Measurements from ENCODE around the gene HINFP.
A peak's percentile ranks its signal among the peaks of the same experiment; 100 is the strongest.
"Not testable (repeated sequence)": the region's sequence is repeated elsewhere in the genome, so short reads cannot be mapped to it uniquely, and the experiment has no call there.

The HINFP gene

DNA sequence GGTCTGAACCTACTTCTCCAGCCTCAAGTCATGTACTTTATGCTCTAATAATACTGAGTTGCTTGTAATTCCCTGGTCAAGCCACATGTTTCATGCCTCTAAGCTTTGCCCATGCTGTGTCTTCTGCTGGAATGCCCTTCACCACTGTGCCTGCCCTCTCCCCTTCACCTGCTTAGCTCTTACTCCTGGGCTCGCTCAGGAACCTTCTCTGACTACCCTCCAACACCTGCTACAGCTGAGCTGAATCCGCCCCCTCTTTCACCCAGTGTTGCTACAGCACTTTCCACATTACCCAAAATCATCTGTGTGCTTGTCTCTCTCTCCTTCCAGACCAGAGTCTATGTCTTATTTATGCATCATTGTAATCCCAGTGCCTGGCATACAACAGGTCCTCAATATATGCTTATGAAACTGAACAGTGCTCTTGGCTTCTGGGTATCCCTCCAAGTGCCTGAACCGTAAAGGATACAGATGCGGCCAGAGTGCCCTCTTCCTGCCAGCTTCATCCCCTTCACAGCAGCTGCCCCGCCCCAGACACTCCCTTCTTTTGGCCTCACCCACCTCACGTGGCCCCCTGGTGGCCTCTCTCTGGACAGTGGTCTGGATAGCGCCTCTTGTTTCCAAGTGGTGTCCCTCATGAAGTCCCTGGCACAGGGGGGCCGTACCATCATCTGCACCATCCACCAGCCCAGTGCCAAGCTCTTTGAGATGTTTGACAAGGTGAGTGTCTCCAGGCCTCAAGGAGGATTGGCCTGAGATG is 34.5 kb downstream of the HINFP start:
- DNase-seq (ENCODE audit: low read depth): peak; percentile 73

GRCh38 chr11:119156496-119156895 is 35.1 kb downstream of the HINFP start:
- no peak for DNase-seq (ENCODE audit: low read depth)

- DNase-seq (ENCODE audit: low read depth): no peak
Observed at GRCh38 chr11:119157063-119157462, 35.7 kb downstream of the HINFP start.

DNA sequence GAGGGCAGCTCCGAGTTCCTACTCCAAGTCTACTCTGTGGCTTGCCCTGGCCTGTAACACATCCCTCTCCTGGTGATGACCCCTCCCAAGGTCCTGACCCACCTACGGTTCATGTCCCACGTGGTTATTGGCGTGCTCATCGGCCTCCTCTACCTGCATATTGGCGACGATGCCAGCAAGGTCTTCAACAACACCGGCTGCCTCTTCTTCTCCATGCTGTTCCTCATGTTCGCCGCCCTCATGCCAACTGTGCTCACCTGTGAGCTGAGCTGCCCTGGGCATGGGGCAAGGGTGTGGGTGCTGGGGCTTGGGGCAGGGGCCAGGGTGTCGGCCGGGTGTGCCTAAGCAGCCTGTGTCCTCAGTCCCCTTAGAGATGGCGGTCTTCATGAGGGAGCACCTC is 37.1 kb downstream of the HINFP start:
- DNase-seq (ENCODE audit: low read depth): no peak

- DNase-seq (ENCODE audit: low read depth): no peak
Observed at GRCh38 chr11:119160151-119160550, 38.8 kb downstream of the HINFP start.

DNA sequence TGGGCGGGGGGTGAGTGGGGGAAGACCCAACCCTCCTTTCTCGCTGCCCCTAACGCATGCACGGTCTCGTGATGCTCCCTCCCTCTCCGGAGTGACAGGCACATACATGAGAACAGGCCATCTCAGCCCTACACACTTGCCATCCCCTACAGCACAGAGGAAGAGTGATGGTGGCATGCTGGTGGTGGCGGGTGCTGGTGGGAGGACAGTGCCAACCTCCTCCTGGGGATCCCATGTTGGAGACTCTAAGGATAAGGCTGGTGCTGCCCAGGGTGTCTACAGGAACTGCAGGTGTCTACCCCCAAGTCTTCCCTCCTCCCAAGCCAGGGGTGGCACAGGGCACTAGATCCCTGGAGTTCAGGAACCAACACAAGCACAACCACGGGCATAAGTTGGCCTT is 40.5 kb downstream of the HINFP start:
- no peak for DNase-seq (ENCODE audit: low read depth)

- peak; percentile 83 for DNase-seq (ENCODE audit: low read depth)
Observed at GRCh38 chr11:119166368-119167076, 45.1 kb downstream of the HINFP start.

DNA sequence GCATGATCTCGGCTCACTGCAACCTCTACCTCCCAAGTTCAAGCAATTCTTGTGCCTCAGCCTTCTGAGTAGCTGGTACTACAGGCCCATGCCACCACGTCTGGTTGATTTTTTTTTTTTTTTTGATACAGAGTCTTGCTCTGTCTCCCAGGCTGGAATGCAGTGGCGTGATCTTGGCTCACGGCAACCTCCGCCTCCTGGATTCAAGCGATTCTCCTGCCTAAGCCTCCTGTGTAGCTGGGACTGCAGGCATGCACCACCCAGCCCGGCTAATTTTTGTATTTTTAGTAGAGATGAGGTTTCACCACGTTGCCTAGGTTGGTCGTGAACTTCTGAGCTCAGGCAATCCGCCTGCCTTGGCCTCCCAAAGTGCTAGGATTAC is 45.7 kb downstream of the HINFP start:
- DNase-seq (ENCODE audit: low read depth): not testable (repeated sequence)

DNA sequence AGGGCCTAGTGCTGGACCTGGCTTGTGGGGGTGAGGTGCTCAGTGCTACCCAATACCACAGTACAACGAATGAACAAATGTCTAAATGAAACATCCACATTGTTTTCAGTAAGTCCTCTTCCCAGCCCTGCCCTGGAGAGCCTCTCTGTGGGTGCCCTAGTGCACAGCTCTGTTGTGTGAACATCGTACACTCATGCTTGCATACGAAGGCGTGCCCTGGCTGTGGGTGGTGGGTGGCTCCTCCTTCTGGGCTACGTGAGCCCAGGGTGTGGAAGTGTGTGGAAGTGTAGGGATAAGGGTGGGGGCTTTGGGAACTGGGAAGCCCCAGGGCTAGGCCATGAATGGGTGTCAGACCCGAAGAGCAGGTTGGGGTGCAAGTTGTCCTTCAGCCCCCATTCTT is 46.6 kb downstream of the HINFP start:
- DNase-seq (ENCODE audit: low read depth): no peak

DNA sequence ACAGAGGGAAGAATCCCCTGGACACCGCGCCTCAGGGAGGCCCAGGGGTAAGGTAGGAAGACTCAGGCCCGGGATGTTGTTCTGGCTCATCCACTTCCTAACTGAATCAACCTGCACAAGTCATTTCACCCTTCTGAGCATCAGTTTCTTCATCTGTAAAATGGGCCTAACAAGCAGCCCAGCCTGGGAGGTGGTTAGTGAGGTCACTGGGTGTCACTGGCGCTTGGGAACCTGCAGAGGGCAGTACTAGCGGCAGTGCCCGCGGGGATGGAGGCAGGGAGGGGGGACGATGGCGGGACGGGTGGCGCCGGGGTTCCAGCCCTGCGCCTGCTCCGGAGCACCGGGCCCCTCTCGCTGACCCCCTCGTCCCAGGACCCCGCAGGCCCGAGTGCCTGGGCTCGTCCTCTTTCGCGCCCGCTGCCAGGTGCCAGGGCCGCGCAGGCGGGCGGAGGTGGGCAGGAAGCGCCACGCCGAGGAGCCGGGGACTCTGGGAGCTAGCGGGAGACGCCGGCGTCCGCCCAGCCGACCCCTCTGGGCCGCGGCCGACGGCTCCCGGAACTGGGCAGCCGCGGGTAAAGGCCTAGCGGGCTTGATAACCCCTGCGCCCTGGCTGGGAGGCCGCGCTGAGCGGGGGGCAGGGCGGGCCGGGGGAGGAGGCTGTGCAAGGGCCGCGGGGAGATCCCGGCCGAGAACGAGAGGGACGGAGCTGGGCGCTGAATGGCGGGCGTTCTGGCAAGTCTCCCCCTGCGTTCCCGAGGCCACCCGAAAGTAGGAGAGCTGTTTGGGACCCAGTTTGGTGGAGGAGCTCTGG is 47.3 kb downstream of the HINFP start, which contains the start of gene NLRX1:
Gene NLRX1, plus strand, starts transcription at position 255 of the 811 bp plus-strand sequence. CDS start 2,679 bp downstream, outside the sequence.
- peak; percentile 88 for DNase-seq (ENCODE audit: low read depth)

- DNase-seq (ENCODE audit: low read depth): peak; percentile 42
Observed at GRCh38 chr11:119169282-119169719, 47.9 kb downstream of the HINFP start.

DNA sequence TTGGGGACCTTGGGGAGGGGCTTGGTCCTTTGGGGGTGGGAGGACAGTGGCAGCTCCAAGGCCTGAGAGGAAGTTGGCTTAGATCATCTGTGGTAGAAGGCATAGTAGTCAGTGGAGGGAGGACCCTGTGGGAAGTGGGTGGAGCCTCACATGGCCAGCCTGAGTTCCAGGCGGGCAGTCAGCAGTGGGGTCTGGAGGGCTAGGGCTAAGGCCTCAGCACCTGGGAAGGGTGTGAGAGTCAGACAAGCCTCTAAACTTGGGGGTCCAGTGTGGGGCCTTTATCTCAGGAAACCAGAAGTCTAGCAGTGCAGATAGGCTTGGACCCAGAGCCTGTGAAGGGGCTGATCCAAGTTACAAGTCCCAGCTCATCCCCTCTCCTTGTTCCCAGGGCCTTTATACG is 51.1 kb downstream of the HINFP start:
- DNase-seq (ENCODE audit: low read depth): no peak

- DNase-seq (ENCODE audit: low read depth): no peak
Observed at GRCh38 chr11:119173453-119173852, 52.1 kb downstream of the HINFP start.

DNA sequence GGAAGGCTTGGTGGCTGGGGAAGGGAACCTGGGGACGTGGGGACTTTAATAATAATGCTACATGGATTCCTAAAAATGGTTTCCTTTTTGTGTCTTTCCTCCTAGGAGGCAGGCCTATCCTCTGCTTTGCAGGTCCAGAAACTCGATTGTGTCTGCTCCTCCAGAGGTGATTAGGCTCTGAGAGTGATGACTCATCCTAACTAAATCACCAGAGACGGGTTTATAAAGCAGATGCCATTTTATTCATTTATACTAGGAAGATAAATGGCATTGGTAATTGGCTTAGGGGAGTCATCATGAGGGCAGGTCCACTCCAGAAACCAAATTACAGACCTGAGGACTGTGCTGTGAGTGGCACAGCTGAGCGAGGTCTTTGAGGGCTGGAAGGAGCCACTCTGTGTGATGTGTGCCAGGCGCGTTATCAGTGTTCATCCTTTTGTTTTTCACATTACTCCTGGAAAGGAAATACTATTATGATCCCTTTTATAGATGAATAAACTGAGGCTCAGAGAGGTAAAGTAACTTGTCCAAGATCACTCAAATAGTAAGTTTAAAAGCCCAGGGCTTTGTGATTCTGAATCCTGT is 54.2 kb downstream of the HINFP start:
- DNase-seq (ENCODE audit: low read depth): peak; percentile 62

- DNase-seq (ENCODE audit: low read depth): no peak
Observed at GRCh38 chr11:119178166-119178680, 56.8 kb downstream of the HINFP start.

GRCh38 chr11:119179342-119179741 is 58.0 kb downstream of the HINFP start:
- DNase-seq (ENCODE audit: low read depth): no peak

DNA sequence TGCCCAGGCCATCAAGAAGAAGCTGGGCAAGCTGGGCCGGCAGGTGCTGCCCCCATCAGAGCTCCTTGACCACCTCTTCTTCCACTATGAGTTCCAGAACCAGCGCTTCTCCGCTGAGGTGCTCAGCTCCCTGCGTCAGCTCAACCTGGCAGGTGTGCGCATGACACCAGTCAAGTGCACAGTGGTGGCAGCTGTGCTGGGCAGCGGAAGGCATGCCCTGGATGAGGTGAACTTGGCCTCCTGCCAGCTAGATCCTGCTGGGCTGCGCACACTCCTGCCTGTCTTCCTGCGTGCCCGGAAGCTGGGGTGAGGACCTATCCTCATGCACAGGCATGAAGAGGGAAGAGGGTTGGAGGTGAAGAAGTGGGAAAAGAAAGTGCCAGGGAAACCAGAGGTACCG is 58.6 kb downstream of the HINFP start:
- DNase-seq (ENCODE audit: low read depth): no peak

DNA sequence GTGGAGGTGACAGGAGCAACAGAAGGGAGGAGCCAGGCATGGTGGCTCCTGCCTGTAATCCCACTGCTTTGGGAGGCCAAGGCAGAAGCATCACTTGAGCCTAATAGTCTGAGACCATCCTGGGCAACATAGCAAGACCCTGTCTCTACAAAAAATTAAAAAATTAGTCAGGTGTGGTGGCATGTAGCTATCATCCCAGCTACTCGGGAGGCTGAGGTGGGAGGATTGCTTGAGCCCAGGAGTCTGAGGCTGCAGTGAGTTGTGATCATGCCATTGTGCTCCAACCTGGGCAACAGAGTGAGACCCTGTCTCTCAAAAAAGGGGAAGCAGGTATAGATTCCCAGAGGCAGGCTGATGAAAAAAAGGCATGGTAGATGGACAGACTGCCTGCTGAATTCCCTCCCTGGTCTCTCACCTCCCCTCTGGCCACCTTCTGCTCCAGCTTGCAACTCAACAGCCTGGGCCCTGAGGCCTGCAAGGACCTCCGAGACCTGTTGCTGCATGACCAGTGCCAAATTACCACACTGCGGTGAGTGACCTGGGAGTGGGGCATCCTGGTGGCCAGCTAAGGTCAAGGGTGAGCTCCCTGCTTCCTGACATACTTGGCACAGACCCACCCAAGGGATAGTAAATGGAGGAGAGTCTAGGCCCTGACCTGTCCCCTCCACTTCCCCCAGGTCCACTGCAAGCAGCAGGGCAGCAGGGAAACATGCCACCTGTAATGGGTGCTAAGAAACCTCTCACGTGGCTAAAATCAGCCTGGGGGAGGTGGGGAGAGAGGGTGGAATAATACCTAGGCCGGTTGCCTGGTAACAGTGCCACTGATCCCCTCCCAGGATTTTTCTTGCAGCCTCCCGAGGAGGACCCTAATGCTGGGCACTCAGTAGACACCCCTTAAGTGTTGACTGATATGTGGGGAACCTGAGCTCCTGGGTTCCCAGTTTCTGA is 59.6 kb downstream of the HINFP start:
- no peak for DNase-seq (ENCODE audit: low read depth)

DNA sequence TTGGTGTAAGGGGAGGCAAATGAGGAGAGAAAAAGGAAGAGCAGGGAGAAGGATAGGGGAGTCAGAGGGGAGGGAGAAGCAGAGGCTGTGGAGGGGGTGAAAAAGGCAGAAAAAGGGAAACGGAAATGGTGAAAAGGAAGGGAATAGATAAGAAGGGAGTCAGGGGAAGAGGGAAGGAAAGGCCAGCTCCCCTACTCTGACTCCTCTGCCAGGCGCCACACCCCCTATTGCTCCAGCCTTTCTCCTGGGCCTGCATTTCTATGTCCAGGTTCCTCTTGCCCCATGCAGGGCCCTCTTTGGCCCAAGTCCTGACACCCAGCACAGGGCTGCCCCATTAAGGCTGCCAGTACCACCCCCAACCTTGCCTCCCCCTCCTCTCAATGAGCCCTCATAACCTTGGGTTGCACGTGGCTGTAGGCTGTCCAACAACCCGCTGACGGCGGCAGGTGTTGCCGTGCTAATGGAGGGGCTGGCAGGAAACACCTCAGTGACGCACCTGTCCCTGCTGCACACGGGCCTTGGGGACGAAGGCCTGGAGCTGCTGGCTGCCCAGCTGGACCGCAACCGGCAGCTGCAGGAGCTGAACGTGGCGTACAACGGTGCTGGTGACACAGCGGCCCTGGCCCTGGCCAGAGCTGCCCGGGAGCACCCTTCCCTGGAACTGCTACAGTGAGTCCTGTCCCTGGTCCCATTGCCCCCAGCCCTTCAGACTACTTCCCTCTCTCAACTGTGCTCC is 60.5 kb downstream of the HINFP start:
- no peak for DNase-seq (ENCODE audit: low read depth)

DNA sequence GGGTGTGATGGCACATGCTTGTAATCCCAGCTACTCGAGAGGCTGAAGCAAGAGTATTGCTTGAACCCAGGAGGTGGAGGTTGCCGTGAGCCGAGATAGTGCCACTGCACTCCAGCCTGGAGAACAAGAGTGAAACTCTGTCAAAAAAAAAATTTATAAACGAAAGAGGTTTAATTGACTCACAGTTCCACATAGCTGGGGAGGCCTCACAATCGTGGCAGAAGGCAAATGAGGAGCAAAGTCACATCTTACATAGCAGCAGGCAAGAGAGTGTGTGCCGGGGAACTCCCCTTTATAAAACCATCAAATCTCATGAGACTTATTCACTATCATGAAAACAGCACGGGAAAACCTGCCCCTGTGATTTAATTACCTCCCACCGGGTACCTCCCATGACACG is 63.0 kb downstream of the HINFP start:
- DNase-seq (ENCODE audit: low read depth): not testable (repeated sequence)
